ENCODE results near the gene SLFNL1. TPM values are rescaled to one million over a fixed set of nuclear protein-coding genes. Genes with fewer than 3 reads are reported as not detected.

Gene SLFNL1
- total and polyA plus RNA-seq, 2 experiments from 2014 or later, result 0.14 to 0.29 TPM

DNA sequence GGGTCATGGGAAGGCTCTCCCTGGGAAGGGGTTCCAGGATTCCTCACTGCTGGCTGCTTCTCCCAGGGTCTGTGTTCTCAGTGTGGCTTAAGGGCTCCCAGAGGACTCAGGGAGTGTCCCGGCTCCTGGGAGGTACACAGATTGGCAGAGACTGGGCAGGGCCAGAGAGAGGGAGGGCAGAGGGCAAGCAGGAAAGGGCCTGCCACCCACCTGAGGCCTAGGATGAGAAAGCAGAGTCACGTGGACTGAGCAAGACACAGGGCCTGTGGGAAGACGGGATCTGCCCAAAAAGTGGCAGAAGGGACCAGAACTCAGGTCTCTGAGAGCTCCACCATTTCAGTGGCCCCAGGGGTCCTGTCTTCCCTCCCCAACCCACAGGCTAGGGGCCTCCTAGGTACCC, 871 bp downstream of the SLFNL1 start (continued):
- TF ChIP-seq, protein P1, sequence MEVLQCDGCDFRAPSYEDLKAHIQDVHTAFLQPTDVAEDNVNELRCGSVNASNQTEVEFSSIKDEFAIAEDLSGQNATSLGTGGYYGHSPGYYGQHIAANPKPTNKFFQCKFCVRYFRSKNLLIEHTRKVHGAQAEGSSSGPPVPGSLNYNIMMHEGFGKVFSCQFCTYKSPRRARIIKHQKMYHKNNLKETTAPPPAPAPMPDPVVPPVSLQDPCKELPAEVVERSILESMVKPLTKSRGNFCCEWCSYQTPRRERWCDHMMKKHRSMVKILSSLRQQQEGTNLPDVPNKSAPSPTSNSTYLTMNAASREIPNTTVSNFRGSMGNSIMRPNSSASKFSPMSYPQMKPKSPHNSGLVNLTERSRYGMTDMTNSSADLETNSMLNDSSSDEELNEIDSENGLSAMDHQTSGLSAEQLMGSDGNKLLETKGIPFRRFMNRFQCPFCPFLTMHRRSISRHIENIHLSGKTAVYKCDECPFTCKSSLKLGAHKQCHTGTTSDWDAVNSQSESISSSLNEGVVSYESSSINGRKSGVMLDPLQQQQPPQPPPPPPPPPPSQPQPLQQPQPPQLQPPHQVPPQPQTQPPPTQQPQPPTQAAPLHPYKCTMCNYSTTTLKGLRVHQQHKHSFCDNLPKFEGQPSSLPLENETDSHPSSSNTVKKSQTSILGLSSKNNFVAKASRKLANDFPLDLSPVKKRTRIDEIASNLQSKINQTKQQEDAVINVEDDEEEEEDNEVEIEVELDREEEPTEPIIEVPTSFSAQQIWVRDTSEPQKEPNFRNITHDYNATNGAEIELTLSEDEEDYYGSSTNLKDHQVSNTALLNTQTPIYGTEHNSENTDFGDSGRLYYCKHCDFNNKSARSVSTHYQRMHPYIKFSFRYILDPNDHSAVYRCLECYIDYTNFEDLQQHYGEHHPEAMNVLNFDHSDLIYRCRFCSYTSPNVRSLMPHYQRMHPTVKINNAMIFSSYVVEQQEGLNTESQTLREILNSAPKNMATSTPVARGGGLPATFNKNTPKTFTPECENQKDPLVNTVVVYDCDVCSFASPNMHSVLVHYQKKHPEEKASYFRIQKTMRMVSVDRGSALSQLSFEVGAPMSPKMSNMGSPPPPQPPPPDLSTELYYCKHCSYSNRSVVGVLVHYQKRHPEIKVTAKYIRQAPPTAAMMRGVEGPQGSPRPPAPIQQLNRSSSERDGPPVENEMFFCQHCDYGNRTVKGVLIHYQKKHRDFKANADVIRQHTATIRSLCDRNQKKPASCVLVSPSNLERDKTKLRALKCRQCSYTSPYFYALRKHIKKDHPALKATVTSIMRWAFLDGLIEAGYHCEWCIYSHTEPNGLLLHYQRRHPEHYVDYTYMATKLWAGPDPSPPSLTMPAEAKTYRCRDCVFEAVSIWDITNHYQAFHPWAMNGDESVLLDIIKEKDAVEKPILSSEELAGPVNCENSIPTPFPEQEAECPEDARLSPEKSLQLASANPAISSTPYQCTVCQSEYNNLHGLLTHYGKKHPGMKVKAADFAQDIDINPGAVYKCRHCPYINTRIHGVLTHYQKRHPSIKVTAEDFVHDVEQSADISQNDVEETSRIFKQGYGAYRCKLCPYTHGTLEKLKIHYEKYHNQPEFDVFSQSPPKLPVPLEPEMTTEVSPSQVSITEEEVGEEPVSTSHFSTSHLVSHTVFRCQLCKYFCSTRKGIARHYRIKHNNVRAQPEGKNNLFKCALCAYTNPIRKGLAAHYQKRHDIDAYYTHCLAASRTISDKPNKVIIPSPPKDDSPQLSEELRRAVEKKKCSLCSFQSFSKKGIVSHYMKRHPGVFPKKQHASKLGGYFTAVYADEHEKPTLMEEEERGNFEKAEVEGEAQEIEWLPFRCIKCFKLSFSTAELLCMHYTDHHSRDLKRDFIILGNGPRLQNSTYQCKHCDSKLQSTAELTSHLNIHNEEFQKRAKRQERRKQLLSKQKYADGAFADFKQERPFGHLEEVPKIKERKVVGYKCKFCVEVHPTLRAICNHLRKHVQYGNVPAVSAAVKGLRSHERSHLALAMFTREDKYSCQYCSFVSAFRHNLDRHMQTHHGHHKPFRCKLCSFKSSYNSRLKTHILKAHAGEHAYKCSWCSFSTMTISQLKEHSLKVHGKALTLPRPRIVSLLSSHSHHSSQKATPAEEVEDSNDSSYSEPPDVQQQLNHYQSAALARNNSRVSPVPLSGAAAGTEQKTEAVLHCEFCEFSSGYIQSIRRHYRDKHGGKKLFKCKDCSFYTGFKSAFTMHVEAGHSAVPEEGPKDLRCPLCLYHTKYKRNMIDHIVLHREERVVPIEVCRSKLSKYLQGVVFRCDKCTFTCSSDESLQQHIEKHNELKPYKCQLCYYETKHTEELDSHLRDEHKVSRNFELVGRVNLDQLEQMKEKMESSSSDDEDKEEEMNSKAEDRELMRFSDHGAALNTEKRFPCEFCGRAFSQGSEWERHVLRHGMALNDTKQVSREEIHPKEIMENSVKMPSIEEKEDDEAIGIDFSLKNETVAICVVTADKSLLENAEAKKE (CRISPR knock-in tag; IDR thresholded peaks at IDR 0.05), result no peak

DNA sequence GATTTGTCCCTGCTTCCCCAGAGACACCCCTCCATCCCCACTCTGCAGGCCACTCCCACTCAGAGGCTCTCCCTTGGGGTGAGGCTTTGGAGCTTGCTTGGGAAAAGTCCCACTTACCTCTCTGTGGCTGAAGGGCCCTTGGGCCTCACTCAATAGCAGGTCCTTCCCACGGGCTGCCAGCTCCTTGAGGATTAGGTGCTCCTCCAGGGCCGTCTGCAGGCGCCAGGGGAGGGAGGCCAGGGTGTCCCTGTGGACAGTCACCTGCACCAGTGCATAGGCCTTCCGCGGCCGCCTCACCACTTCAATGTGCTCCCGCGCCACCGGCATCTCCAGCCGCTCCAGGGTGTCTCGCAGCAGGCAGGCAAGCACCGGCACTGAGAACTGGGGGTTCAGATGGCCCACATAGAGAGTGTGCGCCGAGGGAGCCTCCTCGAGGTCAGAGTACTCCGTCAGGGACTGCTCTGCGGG, 1.4 kb downstream of the SLFNL1 start:
- no peaks in the 10 kb centered on the region; the same call in 2 of the 3 replicates for H3K9me3 Mint-ChIP-seq
- DNase-seq (ENCODE audit: low spot score) (no peak), ATAC-seq (no peak)
- Histone ChIP-seq H2AFZ (no peak overlapping the region), H3K27ac (ENCODE audit: low read depth) (no peak overlapping the region), H4K20me1 (replicated peaks; ENCODE audit: insufficient read depth) (peaks cover 4% of the 10 kb centered on the region; the same call in 1 of the 2 replicates), H3K9me2 (ENCODE audit: insufficient read depth) (no peaks in the 10 kb centered on the region), H3K4me3 (no peak overlapping the region), H3K36me3 (ENCODE audit: insufficient read depth) (no peaks in the 10 kb centered on the region; the same call in 1 of the 2 replicates), H3K4me2 (no peak overlapping the region), H3K4me1 (ENCODE audit: insufficient read depth) (peaks cover 7% of the 10 kb centered on the region; the same call in 1 of the 2 replicates), H3K27me3 (ENCODE audit: insufficient read depth) (peaks cover 17% of the 10 kb centered on the region; the same call in 1 of the 2 replicates), H3K79me2 (replicated peaks; ENCODE audit: insufficient read depth) (no peaks in the 10 kb centered on the region), H3F3A (replicated peaks; ENCODE audit: low read depth) (peaks cover 3% of the 10 kb centered on the region; the same call in 1 of the 2 replicates)
- H3K27ac Mint-ChIP-seq, result no peak overlapping the region
- TF ChIP-seq POLR2AphosphoS5 (IDR thresholded peaks at IDR 0.05; ENCODE audit: low read depth), result no peak; the same call in 1 of the 2 replicates
- TF ChIP-seq, protein P1 (CRISPR knock-in tag; IDR thresholded peaks at IDR 0.05), result no peak
- TF ChIP-seq CREB1 (CRISPR knock-in tag; IDR thresholded peaks at IDR 0.05; ENCODE audit: low read depth), result no peak
- TF ChIP-seq STAT1 (IDR thresholded peaks at IDR 0.05; ENCODE audit: unreplicated experiment), result no peak
- no peak overlapping the region for H3K4me3 Mint-ChIP-seq
- H3K4me1 Mint-ChIP-seq, result peaks cover 24% of the 10 kb centered on the region
- peaks cover 23% of the 10 kb centered on the region for H3K36me3 Mint-ChIP-seq (ENCODE audit: low read depth)
- peaks cover 46% of the 10 kb centered on the region for H3K27me3 Mint-ChIP-seq (ENCODE audit: insufficient read depth, low read depth, poor library complexity)

Data from GM23338 (cell line).